Caco-2 (cell line): ENCODE data around the gene NUMB. TPM values are rescaled to one million over a fixed set of nuclear protein-coding genes. Genes with fewer than 3 reads are reported as not detected.

Experiments
- BruUV-seq: library from RNA; stranded (reverse); fragments of 400-500 nt; replicated peaks from 2 replicates; lab custom pipeline; 2021; lab: Mats Ljungman, UMichigan
- CTCF ChIA-PET: fragments of 300-600 bp; sonication (Branson Sonifier 250); formaldehyde crosslinking; loops from one replicate; lab custom pipeline; 2022; ENCODE audit warnings: antibody characterized with exemption; lab: Charles Lee
- POLR2A ChIA-PET: fragments of 300-600 bp; sonication (Branson Sonifier 250); formaldehyde crosslinking; loops from one replicate; lab custom pipeline; 2022; ENCODE audit warnings: antibody characterized with exemption; lab: Charles Lee
- DNase-seq, 2 experiments: peaks; one replicate each; pipeline versions ENCODE4 v3.0.0 to v3.0.0-alpha.2; 2020 to 2022
- H3K27me3 ChIP-seq: replicated peaks from 2 replicates; pipeline ENCODE4 v1.6.0; 2011; ENCODE audit warnings: low read length; ENCODE audit not compliant: control insufficient read depth, insufficient read depth
- H3K36me3 ChIP-seq: 2 replicates; pipeline ENCODE4 v1.5.1; 2011; ENCODE audit warnings: low read length; ENCODE audit not compliant: control insufficient read depth, insufficient read depth
- H3K4me1 ChIP-seq: fragments of 250-450 bp; sonication (Bioruptor Pico); 2 replicates; pipeline ENCODE4 v1.5.1; 2020; ENCODE audit warnings: mild to moderate bottlenecking
- H3K4me3 ChIP-seq: 2 replicates; pipeline ENCODE4 v1.5.1; 2011; ENCODE audit warnings: low read depth, mild to moderate bottlenecking, control low read depth, low read length
- H3K9me3 ChIP-seq: fragments of 250-450 bp; sonication (Bioruptor Pico); 2 replicates; pipeline ENCODE4 v1.5.1; 2020; ENCODE audit warnings: mild to moderate bottlenecking, moderate library complexity
- H3K27ac Mint-ChIP-seq: one replicate; pipeline ENCODE4 v1.8.0; 2022; ENCODE audit warnings: mixed read lengths; ENCODE audit not compliant: unreplicated experiment
- H3K27me3 Mint-ChIP-seq: one replicate; pipeline ENCODE4 v1.8.0; 2022; ENCODE audit warnings: mixed read lengths; ENCODE audit not compliant: insufficient read depth, unreplicated experiment
- H3K36me3 Mint-ChIP-seq: one replicate; pipeline ENCODE4 v1.8.0; 2022; ENCODE audit warnings: mild to moderate bottlenecking, mixed read lengths; ENCODE audit not compliant: insufficient read depth, unreplicated experiment
- H3K4me1 Mint-ChIP-seq: one replicate; pipeline ENCODE4 v1.8.0; 2022; ENCODE audit warnings: low read depth, mixed read lengths; ENCODE audit not compliant: unreplicated experiment
- H3K4me3 Mint-ChIP-seq: one replicate; pipeline ENCODE4 v1.8.0; 2022; ENCODE audit warnings: mild to moderate bottlenecking, moderate library complexity, mixed read lengths; ENCODE audit not compliant: unreplicated experiment
- H3K9me3 Mint-ChIP-seq: one replicate; pipeline ENCODE4 v1.8.0; 2022; ENCODE audit warnings: mixed read lengths; ENCODE audit not compliant: unreplicated experiment
- intact Hi-C: fragments of 100-400 bp; cut with micrococcal nuclease; formaldehyde crosslinking; loops from one replicate; pipeline ENCODE4 v1.10.0; 2022; ENCODE audit not compliant: unreplicated experiment
- total RNA-seq: library from RNA; stranded (reverse); gene quantifications from 2 replicates; pipeline ENCODE4 v1.2.3, GENCODE V29; 2022
- TF ChIP-seq, protein P1 (sequence below), 2 experiments: fragments of 200-600 bp in 1 of 2; IDR thresholded peaks; 1 replicate in 1 of 2; 2 replicates in 1 of 2; pipeline versions ENCODE4 v1.5.1 to v1.8.0; 2011 to 2022; ENCODE audit warnings: antibody characterized with exemption in 1 of 2, control low read depth in 1 of 2, inconsistent platforms in 1 of 2, low read depth in 1 of 2, low read length in 1 of 2, mild to moderate bottlenecking in 1 of 2, moderate library complexity in 1 of 2; ENCODE audit not compliant: insufficient read depth in 1 of 2, severe bottlenecking in 1 of 2, unreplicated experiment in 1 of 2

The NUMB gene
- total RNA-seq, 1 experiment from 2014 or later = 67.6 TPM

DNA sequence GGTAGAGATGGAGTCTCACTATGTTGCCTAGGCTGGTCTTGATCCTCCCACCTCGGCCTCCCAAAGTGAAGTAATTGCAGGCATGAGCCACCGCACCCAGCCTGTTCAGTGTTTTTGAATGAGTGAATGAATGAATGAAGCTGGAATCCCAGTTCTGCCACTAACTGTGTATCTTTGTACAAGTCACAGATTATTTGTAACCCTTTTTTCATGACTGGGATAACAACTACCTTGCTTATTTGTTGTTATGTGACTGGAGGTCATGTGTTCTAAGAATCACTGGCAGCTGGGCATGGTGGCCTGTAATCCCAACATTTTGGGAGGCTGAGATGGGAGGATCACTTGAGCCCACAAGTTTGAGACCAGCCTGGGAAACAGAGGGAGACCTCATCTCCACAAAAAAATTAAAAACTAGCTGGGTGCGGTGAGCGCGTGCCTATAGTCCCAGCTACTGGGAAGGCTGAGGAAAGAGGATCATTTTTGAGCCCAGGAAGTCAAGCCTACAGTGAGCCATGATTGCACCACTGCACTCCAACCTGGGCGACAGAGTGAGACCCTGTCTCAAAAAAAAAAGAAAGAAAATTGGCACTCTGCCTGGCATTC is 13.3 kb upstream of the NUMB start:
- Mint-ChIP-seq H3K27me3 (no peaks in the 10 kb centered on the region), H3K36me3 (no peaks in the 10 kb centered on the region), H3K27ac (no peak overlapping the region), H3K4me1 (no peaks in the 10 kb centered on the region), H3K4me3 (no peak overlapping the region), H3K9me3 (no peaks in the 10 kb centered on the region)
- no peaks in the 10 kb centered on the region for H3K36me3 ChIP-seq
- intact Hi-C loops = loop anchor here (1.0 to 5.0 kb wide), 5 partner anchors 147 to 298 kb away; no protein-coding TSS in a partner anchor
- no peak for DNase-seq
- ChIA-PET CTCF (interaction anchor here (0.6 to 2.5 kb wide), 15 partner anchors 9 to 430 kb away, joined by 3 to 48 read pairs (median 4); partner anchors contain the start of genes NUMB, PSEN1 and RIOX1), POLR2A (no interaction called here)
- H3K4me1 ChIP-seq = no peaks in the 10 kb centered on the region
- no TSS peak for BruUV-seq
- no peak overlapping the region for H3K4me3 ChIP-seq
- TF ChIP-seq, protein P1, sequence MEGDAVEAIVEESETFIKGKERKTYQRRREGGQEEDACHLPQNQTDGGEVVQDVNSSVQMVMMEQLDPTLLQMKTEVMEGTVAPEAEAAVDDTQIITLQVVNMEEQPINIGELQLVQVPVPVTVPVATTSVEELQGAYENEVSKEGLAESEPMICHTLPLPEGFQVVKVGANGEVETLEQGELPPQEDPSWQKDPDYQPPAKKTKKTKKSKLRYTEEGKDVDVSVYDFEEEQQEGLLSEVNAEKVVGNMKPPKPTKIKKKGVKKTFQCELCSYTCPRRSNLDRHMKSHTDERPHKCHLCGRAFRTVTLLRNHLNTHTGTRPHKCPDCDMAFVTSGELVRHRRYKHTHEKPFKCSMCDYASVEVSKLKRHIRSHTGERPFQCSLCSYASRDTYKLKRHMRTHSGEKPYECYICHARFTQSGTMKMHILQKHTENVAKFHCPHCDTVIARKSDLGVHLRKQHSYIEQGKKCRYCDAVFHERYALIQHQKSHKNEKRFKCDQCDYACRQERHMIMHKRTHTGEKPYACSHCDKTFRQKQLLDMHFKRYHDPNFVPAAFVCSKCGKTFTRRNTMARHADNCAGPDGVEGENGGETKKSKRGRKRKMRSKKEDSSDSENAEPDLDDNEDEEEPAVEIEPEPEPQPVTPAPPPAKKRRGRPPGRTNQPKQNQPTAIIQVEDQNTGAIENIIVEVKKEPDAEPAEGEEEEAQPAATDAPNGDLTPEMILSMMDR (IDR thresholded peaks at IDR 0.05; ENCODE audit: insufficient read depth in 1 of 2, low read depth in 1 of 2, low read length in 1 of 2, severe bottlenecking in 1 of 2, unreplicated experiment in 1 of 2) = no peak
- no peaks in the 10 kb centered on the region for H3K9me3 ChIP-seq
- H3K27me3 ChIP-seq = no peaks in the 10 kb centered on the region

DNA sequence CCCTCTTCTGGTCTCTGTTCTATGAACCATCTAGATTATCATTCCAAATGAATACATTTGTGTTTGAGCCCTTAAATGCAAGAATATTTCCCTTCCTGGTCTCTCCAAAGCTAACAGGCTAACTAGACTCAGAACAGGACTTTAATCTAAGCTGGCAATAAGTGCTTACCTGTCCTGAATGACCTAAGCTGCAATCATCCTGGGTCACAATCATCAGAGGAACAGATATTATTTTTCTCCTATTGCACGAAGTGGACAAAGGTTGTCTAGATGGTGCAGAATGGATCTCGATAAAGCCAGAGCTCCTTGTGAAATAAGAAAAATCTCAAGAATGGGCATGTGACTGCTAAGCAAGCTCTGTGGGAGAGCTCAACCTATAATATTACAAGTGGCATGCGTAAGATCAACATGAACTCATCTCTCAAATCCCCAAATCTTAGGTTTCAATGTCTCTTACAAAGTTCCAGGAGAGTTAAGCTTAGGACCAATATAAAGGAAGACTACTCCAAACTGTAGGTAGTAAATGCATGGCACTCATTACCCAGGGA is 10.6 kb upstream of the NUMB start:
- H3K4me1 Mint-ChIP-seq = peaks cover 6% of the 10 kb centered on the region
- H3K4me3 Mint-ChIP-seq = no peak overlapping the region
- no peaks in the 10 kb centered on the region for H3K36me3 Mint-ChIP-seq
- no peaks in the 10 kb centered on the region for H3K9me3 Mint-ChIP-seq
- TF ChIP-seq, protein P1 (IDR thresholded peaks at IDR 0.05; ENCODE audit: insufficient read depth in 1 of 2, low read depth in 1 of 2, low read length in 1 of 2, severe bottlenecking in 1 of 2, unreplicated experiment in 1 of 2) = no peak
- H3K4me1 ChIP-seq = peaks cover 7% of the 10 kb centered on the region
- H3K4me3 ChIP-seq = no peak overlapping the region
- DNase-seq = no peak
- no peak overlapping the region for H3K27ac Mint-ChIP-seq
- CTCF ChIA-PET = interaction anchor here (0.7 to 1.4 kb wide), 2 partner anchors 11 to 173 kb away, joined by 3 to 7 read pairs; partner anchors contain the start of gene NUMB
- POLR2A ChIA-PET = no interaction called here
- H3K27me3 Mint-ChIP-seq = no peaks in the 10 kb centered on the region
- no peaks in the 10 kb centered on the region for H3K27me3 ChIP-seq
- H3K9me3 ChIP-seq = no peaks in the 10 kb centered on the region
- no peaks in the 10 kb centered on the region for H3K36me3 ChIP-seq
- intact Hi-C loops = no loop called here
- no TSS peak for BruUV-seq

GRCh38 chr14:73467800-73468199 is 9.5 kb upstream of the NUMB start:
- CTCF ChIA-PET = no interaction called here

More at GRCh38 chr14:73467800-73468199, 9.5 kb upstream of the NUMB start:
- Mint-ChIP-seq H3K4me3 (no peak overlapping the region), H3K36me3 (no peaks in the 10 kb centered on the region), H3K9me3 (no peaks in the 10 kb centered on the region), H3K27ac (no peak overlapping the region), H3K27me3 (no peaks in the 10 kb centered on the region), H3K4me1 (peaks cover 6% of the 10 kb centered on the region)
- no peak for DNase-seq
- intact Hi-C loops = no loop called here
- Histone ChIP-seq H3K36me3 (no peaks in the 10 kb centered on the region), H3K4me3 (no peak overlapping the region), H3K9me3 (no peaks in the 10 kb centered on the region), H3K4me1 (peaks cover 9% of the 10 kb centered on the region), H3K27me3 (no peaks in the 10 kb centered on the region)
- BruUV-seq = no TSS peak
- POLR2A ChIA-PET = interaction anchor here (0.6 kb wide), 1 partner anchor 173 kb away, joined by 4 read pairs; no protein-coding TSS in a partner anchor
- TF ChIP-seq, protein P1 (IDR thresholded peaks at IDR 0.05; ENCODE audit: insufficient read depth in 1 of 2, low read depth in 1 of 2, low read length in 1 of 2, severe bottlenecking in 1 of 2, unreplicated experiment in 1 of 2) = no peak
